ENCODE data around the gene CPNE5.
"Not testable (repeated sequence)": the region's sequence is repeated elsewhere in the genome, so short reads cannot be mapped to it uniquely, and the experiment has no call there.

The CPNE5 gene

DNA sequence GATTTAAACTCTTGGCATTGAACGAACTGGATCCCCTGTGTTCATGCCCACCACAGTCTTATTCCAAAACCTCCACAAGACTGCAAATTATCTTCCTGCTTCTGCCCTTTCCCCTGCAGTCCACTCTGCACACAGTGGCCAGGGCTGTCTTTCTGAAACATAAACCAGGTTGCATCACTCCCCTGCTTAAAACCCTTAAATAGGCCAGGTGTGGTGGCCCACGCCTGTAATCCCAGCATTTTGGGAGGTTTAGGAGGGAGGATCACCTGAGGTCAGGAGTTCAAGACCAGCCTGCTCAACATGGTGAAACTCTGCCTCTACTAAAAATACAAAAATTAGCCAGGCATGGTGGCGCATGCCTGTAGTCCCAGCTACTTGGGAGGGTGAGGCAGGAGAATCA is 26.2 kb downstream of the CPNE5 start:
- not testable (repeated sequence) for DNase-seq

DNA sequence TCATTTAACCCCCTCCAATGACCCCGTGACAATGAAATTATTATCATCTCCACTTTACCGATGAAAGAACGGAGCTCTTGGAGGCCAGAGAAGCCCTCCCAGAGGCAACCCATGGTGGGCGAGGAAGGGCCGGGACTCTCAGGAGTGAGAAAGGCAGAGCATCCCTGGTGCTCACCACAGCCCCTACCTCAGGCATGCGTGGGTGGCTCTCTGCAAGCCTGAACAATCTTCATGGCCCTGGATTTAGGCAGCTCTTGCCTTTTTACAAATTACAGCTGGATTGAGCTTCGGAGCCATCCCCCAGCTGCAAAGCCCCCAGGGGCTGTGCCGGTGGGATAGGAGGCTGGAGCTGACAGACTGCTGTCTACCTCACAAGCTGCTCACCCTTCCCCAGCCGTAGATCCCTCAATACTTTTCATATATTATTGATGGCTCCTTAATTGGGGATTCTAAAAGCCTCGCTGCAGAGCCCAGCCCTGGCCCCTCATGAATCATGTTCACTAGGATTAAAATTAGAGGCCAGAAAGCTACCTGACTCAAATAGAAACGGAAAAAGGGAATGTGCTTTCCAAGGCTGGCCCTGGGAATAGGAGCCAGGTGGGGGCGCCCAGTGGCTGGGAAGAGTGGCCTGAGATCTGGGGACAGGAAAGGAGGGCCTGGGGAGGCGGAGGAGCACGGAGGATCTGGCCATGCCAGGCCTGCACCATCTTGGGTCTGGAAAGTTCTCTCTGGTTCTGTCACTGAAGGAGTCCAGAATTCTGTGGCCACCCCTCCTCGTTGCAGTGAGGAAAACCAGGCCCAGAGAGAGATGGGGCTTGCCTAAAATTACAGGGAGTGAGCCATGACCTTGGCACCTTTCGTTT is 29.1 kb downstream of the CPNE5 start:
- no peak for DNase-seq

DNA sequence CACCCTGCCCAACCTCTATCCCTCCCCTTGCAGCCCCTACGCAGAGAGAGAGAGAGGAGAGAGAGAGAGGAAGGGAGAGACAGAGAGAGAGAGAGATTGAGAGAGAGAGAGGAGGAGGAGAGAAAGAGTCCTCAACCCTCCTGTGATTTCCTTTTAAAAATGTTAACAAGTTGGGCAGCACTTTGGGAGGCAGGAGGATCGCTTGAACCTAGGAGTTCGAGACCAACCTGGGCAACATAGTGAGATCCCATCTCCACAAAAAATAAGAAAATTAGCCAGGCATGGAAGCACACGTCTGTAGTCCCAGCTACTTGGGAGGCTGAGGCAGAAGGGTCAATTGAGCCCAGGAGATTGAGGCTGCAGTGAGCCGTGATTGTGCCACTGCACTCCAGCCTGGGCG is 30.1 kb downstream of the CPNE5 start:
- no peak for DNase-seq

DNA sequence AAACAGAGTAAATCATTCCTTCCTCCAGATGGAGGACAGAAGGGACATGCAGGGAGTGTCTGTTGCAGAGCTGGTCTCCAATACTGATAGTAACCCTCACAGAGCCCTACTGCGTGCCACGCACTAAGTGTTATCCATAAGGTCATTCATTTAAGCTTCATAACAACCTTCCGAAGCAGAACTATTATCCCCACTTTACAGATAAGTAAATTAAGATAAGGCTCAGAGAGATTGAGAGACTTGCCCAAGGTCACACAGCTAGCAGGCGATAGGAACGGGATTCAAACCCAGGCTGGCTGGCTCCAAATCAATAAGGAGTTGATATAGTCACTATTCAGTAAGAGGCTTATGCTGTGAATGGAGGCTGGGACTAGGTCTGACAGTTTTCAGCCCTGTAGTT is 30.6 kb downstream of the CPNE5 start:
- DNase-seq = no peak

DNA sequence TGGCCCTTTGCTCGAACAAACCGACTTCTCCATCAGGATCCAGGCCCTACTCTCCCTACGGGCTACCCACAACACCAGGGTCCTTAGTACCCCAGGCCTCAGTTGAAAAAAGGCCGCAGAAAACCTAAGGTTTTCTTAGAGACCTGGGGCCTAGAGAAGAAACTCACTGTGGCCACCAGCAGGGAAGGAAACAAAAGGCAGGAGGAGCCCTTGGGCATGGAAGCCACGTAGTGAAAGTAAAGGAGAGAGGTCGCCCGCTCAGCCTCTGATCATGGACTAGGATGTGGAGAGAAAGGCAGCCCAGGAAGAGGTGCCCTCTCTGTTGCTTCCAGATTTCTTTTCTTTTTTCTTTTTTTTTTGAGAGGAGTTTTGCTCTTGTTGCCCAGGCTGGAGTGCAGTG is 31.5 kb downstream of the CPNE5 start:
- no peak for DNase-seq

DNA sequence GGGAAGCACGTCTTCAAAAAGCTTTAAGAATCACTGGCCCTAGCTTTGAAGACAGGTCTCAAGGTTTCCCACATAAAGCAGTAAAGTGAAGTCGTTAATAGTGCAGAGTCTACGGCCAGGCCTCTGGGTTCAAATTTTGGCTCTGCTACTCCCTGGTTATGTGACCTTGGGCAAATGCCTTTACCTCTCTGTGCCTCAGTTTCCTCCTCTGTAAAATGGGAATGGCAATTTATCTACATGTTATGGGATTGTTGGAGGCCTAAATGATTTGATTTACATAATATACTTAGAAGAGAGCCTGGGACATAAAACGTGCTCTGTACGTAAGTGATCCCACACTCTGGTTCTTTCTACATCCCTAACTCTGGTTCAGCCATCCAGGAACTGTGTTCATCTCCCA is 32.1 kb downstream of the CPNE5 start:
- no peak for DNase-seq

DNA sequence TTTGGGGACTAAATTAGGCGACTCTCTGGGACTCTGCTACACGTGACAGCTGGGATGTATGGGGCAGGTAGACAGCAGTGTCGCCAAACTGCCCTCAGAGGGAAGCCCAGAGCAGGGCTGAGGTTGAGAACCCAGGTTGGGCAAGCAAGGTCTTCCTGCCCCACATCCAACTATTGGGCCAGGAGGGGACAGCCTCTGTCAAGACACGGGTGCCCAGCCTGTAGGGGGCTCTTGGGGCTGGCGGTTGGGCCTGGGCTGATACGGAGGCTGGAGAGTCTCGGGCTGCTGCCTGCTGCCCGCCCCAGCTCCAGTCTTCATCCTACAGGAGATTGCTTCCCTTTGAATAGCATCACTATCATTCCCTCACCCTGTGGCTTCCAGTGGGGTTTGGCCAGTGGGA is 33.3 kb downstream of the CPNE5 start:
- no peak for DNase-seq

DNA sequence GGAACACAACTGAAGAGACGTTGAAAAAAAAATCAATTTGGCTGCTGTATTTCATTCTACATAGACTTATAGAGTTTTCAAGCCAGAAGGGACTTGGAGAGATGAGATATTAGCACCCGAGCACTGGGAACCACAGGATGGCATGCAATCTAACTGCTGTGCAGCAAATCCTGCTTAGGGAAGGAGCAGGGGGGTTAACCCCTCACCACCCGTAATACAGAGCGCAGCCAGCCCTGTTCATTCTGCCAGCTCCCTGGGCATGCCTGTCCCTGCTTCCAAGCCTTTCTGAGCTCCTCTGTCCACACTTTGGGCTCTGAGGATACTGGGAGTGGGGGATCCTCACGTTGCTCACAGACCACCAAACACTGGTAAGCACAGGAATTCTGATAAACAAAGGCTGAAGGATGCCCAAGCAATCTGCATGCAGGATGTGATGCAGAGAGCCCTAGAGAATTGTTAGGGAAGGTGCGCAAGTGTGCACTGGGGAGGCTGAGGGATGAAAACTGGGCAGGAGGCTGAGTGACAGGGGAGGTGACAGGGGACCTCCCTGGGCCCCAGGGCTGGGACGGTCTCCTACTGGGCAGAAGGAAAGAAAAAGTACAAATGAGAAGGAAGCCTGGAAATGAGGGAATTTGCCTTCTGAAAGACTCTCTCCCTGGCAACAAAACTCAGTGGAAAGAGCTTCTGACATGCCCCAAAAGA is 34.0 kb downstream of the CPNE5 start:
- DNase-seq = no peak

DNA sequence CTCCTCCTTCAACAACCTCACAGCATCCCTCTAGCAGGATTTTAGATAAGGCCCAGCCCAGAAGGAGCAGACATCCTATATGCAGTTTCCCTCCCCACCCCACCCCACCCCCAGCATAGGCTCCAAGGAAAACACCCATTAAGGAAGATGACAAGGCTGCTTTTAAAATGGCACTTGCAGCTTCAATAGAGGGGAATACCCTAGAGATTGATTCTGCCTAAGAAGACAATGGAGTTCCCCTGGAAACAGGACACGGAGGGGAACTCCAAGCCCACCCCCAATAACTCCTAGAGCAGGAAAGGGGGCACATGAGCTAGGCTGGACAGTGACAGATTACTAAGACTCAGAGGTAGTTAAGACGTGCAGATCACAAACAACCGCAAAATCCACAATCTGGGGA is 34.7 kb downstream of the CPNE5 start:
- DNase-seq = peak; percentile 77

DNA sequence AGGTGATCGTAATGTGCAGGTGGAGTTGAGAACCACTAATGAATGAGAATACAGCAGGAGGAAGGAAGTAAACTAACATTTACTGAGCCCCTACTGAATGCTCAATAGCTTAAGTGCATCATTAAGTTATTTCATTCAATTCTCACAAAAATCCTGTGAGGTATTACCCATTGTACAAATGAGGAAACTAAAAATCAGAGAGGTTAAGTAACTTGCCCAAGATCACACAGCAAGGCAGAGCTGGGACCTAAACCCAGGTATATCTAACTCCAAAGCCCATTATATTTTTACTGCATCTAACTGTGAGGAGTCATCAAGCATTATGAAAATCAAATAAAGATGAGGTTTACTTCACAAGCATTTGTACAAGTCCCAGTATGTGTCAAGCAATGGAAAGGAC is 35.3 kb downstream of the CPNE5 start:
- peak; percentile 58 for DNase-seq

DNA sequence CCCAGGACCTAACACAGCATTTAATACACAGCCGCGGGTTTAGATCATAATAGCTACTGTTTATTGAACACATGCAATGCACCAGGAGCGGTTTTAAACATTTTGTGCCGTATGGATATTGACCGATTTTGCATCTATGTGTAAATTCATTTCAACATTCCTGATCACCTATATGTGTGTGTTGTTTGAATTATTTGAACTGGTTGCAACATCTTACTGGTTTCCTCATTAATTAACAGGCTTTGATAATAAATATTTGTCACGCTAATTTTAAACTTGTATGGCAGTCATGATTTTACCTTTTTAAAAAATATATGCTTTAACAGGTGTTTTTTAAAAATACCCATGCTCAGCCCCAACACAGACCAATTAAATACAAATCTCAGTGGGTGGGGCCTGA is 35.8 kb downstream of the CPNE5 start:
- DNase-seq = no peak

DNA sequence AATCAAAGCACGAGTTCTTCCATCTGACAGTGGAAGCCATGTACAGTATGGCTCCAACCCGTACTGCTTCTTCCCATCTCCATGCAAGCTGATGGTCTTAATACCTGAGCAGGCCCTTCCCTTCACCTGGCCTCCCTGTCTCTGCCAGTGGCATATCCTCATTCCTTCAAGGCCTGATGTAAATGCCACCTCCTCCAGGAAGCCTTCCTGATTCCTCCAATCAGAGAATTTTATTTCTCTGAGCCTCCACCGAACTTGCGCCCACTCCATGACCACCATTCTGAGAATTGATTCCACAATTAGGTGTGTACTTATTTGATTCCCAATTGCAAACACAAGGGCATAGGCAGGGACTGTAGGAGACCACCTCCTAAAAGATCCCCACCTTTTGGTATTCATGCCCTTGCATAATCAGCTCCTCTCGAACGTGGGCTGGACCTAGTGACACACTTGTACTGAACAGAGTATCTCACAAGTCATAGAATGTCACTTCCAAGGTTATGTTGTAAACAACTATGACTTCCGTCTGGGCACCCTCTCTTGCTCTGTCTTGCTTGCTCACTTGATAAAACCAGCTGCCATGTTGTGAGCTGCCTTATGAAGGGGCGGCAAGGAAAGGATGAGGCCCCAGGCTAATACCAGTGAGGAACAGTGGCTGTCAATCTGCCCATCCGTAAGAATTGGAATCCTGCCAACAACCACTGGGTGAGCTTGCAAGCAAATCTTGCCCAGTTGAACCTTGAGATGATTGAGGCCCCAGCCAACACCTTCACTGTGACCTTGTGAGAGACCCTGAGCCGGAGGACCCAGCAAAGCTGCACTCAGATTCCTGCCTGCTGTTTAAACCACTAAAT is 38.8 kb downstream of the CPNE5 start:
- peak; percentile 74 for DNase-seq

DNA sequence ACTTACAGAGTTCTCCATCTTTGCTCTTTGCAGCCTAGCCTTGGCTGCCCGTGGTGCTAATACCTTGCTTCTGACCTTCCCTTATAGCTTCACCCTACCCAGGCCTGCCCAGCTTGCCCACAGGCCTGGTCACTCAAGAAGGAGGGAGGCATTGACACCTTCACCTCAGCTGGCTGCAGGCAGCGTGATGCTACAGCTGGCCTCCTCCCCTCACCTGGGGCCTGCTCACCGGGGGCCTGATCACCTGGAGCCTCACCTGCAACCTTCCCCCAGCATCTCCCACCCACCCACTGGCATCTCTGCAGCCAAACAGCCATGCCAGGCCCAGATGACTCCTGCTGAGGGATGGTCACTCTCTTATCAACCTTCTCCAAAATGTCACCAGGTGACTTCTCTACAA is 40.4 kb downstream of the CPNE5 start:
- no peak for DNase-seq

DNA sequence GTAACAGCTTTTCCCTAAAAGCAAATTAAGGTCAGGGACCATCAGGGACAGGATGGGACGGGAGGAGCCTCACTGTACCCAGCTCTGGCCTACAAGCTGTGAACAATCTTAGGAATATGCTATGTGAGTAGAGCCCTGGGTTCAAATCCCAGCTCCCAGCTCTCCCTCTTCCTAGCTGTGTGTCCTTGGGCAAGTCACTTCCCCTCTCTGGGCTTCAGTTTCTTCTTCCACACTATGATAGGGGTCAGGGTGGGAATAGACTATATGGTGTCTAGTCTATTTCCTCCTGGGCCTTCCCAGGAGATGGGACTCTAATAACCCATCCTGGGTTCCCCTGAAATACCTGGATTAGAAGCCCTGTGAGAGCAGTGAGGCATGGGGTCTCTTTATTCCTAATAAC is 41.6 kb downstream of the CPNE5 start:
- no peak for DNase-seq

DNA sequence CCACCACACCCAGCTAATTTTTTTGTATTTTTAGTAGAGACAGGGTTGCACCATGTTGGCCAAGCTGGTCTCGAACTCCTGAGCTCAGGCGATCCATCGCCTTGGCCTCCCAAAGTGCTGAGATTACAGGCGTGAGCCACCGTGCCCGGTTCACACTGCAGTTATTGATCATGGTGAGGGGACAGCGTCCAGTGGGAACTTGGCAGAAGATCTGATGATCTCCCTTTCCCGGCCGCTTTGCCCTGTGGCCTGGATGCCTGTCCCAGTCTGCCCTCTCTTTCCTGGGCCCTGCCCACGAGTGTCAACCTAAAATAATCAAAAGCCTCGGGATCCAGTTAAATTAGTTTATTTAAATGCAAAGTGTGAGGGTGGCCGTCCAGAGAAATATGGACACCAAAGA is 42.2 kb downstream of the CPNE5 start:
- no peak for DNase-seq

DNA sequence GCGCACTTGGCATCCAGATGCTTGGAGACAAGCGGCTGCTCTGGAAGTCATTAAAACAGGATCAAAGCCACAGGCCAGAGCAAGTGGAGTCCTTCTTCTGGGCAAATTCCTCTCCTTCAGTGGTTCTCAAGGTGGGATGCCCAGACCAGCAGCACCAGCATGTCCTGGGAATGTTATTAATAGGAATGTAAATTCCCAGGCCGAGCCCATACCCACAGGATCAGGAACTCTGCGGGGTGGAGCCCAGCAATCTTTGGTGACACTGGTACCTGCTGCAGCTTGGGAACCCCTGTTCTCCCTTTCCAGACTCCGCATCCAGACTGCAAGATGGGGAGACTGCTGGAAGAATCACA is 44.6 kb downstream of the CPNE5 start:
- no peak for DNase-seq

DNA sequence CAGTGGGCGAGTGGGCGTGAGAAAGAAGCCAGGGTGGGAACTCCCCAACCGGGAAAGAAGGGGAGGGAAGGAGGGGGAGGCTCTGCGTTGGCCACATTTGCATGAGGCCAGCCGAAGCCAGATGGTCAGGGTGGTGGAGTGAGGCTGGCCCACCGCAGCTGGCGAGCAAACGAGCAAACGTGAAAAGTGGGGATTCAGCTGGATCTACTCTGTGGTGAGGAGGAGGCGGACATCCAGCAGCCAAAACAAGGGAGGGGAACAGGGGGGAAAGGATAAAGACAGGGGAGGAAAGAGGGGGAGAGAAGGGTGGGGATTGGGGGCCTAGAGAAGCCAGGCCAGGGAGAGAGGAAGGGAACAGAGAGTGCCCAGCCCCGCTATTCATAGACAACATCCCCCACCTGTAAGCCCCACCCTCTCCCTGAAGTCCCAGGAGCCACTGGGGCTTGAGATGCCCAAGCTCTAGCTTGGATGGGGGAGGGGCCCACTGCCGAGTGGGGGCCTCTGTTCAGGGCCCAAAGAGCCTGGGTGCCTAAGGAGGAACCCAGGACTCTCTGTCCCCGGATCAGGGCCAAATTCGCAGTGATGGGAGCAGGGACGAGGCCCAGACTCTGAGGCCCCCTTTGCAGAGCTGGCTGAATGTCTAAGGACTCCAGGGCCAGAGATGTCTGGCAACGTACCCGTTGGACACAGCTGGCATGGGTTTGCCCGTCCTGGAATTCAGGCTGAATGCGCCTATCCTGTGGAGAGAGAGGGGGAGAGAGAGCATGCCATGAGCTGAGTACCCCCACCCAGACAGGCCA is 45.1 kb downstream of the CPNE5 start:
- DNase-seq = peak; percentile 75

DNA sequence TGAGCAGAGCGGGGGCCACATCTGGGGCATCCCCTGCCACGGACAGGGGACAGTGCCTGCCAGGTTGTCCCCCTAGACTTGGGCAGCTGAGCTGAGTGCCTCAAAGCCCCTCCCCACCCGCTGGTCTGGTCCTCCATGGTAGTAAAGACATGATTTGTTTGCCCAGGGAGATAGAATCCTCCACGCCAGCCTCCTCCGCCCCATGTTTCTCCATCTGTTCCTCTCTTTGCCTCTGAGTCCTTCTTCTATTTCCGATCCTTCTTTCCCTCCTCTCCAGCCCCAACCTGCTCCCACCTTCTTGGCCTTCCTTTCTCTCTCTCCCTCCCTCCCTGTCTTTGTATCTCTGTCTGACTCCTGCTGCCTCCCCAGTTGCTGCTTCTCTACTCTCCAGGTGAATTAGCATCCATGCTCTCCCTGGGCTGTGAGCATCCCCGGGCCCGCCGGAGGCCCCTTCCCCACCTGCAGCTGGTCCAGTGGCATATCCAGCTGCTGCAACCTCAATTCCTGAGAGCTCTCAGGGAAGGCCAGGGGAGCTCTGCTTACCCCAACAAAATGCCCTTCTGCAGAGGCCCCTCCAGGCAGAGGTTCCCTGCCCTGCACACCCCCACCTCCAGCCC is 45.8 kb downstream of the CPNE5 start:
- peak; percentile 77 for DNase-seq

DNA sequence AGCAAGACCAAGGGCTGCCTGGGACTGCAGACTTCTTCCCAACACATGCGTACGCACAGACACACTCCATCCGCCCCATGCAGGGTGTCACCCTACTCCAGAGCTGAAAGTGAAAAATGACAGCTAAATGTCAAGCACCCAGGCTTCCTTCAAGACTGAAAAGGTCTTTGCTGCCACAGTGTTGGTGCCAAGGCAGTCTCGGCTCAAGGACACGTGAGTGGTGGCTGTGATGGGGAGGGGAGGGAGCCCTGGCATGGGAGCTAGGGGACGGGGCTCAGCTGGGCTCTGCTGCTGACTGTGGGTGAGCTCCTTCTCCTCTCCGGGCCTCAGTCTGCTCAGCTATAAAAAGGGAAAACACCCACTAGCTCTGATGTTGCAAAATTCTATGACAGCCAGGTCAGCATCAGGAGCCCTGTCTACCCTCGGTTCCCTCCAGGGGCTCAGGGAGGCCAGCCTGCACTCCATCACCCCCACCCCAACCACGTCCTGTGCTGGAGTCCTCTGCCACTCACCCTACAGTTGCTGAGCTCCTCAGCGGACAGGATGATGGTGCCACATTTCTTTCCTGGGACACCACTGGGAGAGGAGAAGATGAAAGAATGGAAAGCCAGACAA is 47.6 kb downstream of the CPNE5 start:
- DNase-seq = peak; percentile 37

DNA sequence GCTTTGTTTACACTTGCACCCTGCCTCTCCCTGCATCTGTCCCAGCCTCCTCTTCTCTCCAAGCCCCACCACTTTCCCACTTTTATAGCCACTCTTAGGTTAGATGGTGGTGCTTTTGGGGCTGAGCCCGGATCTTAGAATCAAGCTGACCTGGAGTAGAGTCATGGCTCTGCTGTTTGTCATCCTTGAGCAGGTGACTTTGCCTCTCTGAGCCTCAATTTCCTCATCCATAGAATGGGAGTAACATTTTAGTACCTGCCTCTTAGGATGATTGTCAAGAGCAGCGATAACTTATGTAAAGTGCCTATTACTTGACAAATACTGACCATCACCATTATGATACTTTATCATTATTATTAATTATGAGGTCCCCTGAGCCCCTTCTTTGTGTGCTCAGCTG is 48.2 kb downstream of the CPNE5 start:
- peak; percentile 46 for DNase-seq

DNA sequence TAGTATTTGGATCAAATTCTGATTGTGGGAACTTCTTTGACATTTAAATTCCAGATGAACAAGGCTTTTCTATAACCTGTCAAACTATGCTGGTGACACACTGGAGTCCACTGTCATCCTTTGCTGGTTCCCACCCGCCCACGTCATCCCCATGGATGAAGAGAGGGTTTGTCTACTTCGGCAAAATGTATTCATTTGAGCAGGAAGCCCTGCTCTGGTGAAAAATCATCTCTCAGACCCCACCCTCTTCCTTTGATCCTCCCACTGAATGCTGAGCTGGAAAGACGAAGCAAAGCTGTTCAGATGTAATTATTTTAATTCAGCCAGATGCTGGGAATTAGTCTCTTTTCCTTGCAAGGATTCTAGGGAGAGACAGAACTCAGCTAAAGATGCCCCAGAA is 50.5 kb downstream of the CPNE5 start:
- DNase-seq = peak; percentile 55

DNA sequence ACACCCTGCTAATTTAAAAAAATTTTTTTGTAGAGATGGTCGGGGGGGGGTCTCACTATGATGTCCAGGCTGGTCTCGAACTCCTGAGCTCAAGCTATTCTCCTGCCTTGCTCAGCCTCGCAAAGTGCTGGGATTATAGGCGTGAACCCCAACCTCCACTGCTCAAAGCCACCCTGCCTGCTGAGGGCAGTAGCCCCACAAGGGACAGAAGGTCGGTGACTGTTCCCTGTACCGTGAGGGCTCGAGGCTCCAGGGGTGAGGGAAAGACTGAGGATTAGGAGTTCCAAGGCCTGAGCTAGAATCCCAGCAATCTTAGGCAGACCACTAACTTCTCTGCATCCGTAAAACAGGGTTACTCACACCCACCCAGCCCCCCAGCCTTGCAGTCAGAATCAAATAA is 51.1 kb downstream of the CPNE5 start:
- no peak for DNase-seq
